ENCODE measurements around the gene MYF6.

Gene MYF6

DNA sequence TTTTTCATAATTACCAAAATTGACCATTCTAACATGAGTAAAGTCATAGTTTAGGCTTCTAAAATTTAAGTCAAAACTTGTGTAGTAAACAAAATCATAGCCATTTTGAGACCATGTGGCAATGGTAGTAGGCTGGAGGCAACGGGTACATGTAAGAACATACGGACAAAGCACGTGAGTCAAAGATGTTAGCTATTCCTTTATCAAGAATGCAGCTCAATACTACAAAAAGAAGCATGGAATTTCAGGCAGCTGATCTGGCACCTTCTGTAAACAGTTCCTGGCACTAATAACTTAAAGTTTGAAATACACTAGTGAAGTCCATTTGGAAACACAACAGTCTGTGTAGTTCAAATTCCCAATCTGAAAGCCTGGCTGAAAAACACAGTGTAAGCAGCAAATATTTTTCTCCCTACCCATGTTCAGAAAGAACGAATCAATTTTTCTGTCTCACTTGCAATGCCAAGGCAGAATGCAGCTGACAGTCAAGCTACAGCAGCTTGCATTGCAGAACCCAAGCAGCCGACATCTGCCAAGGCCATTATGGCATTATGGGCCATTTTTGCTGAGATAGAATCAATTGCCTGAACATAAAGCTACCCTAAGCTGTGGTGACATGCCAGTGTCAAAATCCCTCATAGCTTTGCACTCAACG lies 38.5 kb downstream of the MYF6 start (continued):
- TF ChIP-seq BCL11B (tag by site-specific recombination; IDR thresholded peaks at IDR 0.05; ENCODE audit: low read depth) (no peak), ZNF768 (tag by site-specific recombination; IDR thresholded peaks at IDR 0.05) (no peak), ZNF16 (tag by site-specific recombination; IDR thresholded peaks at IDR 0.05; ENCODE audit: low read depth) (no peak)
- TF ChIP-seq, protein P1, sequence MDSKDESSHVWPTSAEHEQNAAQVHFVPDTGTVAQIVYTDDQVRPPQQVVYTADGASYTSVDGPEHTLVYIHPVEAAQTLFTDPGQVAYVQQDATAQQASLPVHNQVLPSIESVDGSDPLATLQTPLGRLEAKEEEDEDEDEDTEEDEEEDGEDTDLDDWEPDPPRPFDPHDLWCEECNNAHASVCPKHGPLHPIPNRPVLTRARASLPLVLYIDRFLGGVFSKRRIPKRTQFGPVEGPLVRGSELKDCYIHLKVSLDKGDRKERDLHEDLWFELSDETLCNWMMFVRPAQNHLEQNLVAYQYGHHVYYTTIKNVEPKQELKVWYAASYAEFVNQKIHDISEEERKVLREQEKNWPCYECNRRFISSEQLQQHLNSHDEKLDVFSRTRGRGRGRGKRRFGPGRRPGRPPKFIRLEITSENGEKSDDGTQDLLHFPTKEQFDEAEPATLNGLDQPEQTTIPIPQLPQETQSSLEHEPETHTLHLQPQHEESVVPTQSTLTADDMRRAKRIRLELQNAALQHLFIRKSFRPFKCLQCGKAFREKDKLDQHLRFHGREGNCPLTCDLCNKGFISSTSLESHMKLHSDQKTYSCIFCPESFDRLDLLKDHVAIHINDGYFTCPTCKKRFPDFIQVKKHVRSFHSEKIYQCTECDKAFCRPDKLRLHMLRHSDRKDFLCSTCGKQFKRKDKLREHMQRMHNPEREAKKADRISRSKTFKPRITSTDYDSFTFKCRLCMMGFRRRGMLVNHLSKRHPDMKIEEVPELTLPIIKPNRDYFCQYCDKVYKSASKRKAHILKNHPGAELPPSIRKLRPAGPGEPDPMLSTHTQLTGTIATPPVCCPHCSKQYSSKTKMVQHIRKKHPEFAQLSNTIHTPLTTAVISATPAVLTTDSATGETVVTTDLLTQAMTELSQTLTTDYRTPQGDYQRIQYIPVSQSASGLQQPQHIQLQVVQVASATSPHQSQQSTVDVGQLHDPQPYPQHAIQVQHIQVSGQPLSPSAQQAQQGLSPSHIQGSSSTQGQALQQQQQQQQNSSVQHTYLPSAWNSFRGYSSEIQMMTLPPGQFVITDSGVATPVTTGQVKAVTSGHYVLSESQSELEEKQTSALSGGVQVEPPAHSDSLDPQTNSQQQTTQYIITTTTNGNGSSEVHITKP (tag by site-specific recombination; IDR thresholded peaks at IDR 0.05) = no peak

DNA sequence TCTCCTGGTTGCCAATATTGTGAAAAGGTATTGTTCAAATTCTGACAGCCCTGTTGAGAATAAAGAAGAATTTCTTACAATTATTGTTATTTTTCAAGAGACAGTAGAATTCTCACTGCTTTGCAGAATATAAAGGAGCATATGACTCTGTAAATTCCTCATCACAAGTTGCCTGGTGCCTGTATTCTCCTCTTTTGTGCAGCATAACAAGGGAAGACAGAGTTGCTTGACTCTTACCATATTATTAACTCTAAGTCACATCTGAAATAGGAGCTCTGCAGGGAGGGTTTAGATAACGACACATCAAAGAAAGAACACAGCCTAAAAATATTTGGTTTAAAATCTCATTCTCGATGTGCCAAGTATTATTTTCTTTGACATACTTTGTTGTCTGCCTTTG lies 40.4 kb downstream of the MYF6 start:
- H3K4me1 ChIP-seq (ENCODE audit: control insufficient read depth, insufficient read depth, low read length) = no peaks in the 10 kb centered on the region
- no peaks in the 10 kb centered on the region for H3K36me3 ChIP-seq (ENCODE audit: control insufficient read depth in 2 of 2, insufficient read depth in 1 of 2, low read length in 2 of 2)
- CTCF ChIA-PET = interaction anchor here (0.5 to 0.6 kb wide), 2 partner anchors 435 to 1318 kb away, joined by 3 read pairs; no protein-coding TSS in a partner anchor
- no peak for TF ChIP-seq ZNF341 (tag by site-specific recombination; IDR thresholded peaks at IDR 0.05; ENCODE audit: low read depth)
- TF ChIP-seq EGR2 (tag by site-specific recombination; IDR thresholded peaks at IDR 0.05; ENCODE audit: low read depth) = no peak
- TF ChIP-seq, protein P2, sequence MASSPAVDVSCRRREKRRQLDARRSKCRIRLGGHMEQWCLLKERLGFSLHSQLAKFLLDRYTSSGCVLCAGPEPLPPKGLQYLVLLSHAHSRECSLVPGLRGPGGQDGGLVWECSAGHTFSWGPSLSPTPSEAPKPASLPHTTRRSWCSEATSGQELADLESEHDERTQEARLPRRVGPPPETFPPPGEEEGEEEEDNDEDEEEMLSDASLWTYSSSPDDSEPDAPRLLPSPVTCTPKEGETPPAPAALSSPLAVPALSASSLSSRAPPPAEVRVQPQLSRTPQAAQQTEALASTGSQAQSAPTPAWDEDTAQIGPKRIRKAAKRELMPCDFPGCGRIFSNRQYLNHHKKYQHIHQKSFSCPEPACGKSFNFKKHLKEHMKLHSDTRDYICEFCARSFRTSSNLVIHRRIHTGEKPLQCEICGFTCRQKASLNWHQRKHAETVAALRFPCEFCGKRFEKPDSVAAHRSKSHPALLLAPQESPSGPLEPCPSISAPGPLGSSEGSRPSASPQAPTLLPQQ (tag by site-specific recombination; IDR thresholded peaks at IDR 0.05) = no peak
- no peak for TF ChIP-seq ZNF266 (tag by site-specific recombination; IDR thresholded peaks at IDR 0.05; ENCODE audit: low read depth)
- no peak for TF ChIP-seq ZNF274 (IDR thresholded peaks at IDR 0.05; ENCODE audit: low read length)
- no peak for TF ChIP-seq ZNF274 (tag by site-specific recombination; IDR thresholded peaks at IDR 0.05; ENCODE audit: borderline replicate concordance)
- TF ChIP-seq ZNF510 (tag by site-specific recombination; IDR thresholded peaks at IDR 0.05; ENCODE audit: insufficient replicate concordance) = no peak
- H3K9me3 ChIP-seq (ENCODE audit: control insufficient read depth, insufficient read depth, low read depth, low read length) = no peaks in the 10 kb centered on the region
- H3K27ac ChIP-seq (ENCODE audit: extremely low read depth, low read depth, low read length) = no peak overlapping the region
- no peak overlapping the region for H3K4me3 ChIP-seq (ENCODE audit: low read depth, low read length)
- POLR2A ChIA-PET = no interaction called here

DNA sequence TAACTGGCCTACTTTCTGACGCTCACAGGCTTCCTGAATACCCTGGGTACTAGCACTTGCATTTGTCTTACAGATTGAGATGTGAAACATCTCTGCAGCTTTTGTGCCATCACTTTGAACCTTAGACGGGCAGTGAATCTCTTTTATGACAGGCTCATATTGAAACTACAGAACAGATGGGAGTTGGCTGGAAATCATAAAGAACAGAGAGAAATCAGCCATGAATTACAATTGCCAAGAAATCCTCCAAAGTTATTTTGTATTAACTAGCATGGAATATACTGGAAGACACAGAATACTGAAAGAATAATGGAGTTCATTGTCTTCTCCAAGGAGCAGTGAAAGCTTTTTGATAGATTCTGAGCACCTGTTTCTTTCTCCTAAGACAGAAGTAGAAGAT lies 42.0 kb downstream of the MYF6 start:
- Histone ChIP-seq H3K27ac (ENCODE audit: extremely low read depth, low read depth, low read length) (no peak overlapping the region), H3K36me3 (ENCODE audit: control insufficient read depth in 2 of 2, insufficient read depth in 1 of 2, low read length in 2 of 2) (no peaks in the 10 kb centered on the region), H3K4me1 (ENCODE audit: control insufficient read depth, insufficient read depth, low read length) (no peaks in the 10 kb centered on the region), H3K9me3 (ENCODE audit: control insufficient read depth, insufficient read depth, low read depth, low read length) (no peaks in the 10 kb centered on the region), H3K4me3 (ENCODE audit: low read depth, low read length) (no peak overlapping the region)
- ChIA-PET POLR2A (no interaction called here), CTCF (interaction anchor here (0.7 kb wide), 1 partner anchor 731 kb away, joined by 3 read pairs; no protein-coding TSS in a partner anchor)
- TF ChIP-seq ZNF76 (tag by site-specific recombination; IDR thresholded peaks at IDR 0.05; ENCODE audit: borderline replicate concordance, low read depth) (no peak), ZNF501 (tag by site-specific recombination; IDR thresholded peaks at IDR 0.05) (no peak), ZNF16 (tag by site-specific recombination; IDR thresholded peaks at IDR 0.05; ENCODE audit: low read depth) (no peak), ZNF701 (tag by site-specific recombination; IDR thresholded peaks at IDR 0.05) (no peak), SALL2 (tag by site-specific recombination; IDR thresholded peaks at IDR 0.05; ENCODE audit: borderline replicate concordance) (no peak), ZNF747 (tag by site-specific recombination; IDR thresholded peaks at IDR 0.05) (no peak)
- TF ChIP-seq, protein P3, sequence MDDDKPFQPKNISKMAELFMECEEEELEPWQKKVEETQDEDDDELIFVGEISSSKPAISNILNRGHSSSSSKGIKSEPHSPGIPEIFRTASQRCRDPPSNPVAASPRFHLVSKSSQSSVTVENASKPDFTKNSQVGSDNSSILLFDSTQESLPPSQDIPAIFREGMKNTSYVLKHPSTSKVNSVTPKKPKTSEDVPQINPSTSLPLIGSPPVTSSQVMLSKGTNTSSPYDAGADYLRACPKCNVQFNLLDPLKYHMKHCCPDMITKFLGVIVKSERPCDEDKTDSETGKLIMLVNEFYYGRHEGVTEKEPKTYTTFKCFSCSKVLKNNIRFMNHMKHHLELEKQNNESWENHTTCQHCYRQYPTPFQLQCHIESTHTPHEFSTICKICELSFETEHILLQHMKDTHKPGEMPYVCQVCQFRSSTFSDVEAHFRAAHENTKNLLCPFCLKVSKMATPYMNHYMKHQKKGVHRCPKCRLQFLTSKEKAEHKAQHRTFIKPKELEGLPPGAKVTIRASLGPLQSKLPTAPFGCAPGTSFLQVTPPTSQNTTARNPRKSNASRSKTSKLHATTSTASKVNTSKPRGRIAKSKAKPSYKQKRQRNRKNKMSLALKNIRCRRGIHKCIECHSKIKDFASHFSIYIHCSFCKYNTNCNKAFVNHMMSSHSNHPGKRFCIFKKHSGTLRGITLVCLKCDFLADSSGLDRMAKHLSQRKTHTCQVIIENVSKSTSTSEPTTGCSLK (tag by site-specific recombination; IDR thresholded peaks at IDR 0.05) = no peak

Data from HEK293 (cell line).